SK-N-SH (cell line): ENCODE measurements around the gene SAG. TPM values are rescaled to one million over a fixed set of nuclear protein-coding genes. Genes with fewer than 3 reads are reported as not detected.

Experiments used
- CTCF ChIA-PET: fragments of 300-600, 350-600 bp; formaldehyde crosslinking; extraction: SDS; loops from one replicate; lab custom pipeline; 2021; lab: Yijun Ruan, JAX
- POLR2A ChIA-PET: fragments of 350-600 bp; sonication (Branson Sonifier 250); formaldehyde crosslinking; extraction: SDS; loops from one replicate; lab custom pipeline; 2020; ENCODE audit warnings: antibody characterized with exemption, inconsistent platforms; lab: Yijun Ruan, JAX
- DNase-seq: peaks from one replicate; pipeline ENCODE4 v3.0.0; 2012
- H2AFZ ChIP-seq: fragments of 200-600 bp; sonication (generic); 2 replicates; pipeline ENCODE4 v1.8.1; 2016; ENCODE audit warnings: antibody characterized with exemption, mild to moderate bottlenecking, low read depth
- H3F3A ChIP-seq: fragments of 200-600 bp; sonication (generic); replicated peaks from 2 replicates; pipeline ENCODE3; 2016; ENCODE audit warnings: antibody characterized with exemption, mild to moderate bottlenecking; ENCODE audit not compliant: insufficient read depth
- H3K27ac ChIP-seq, 2 experiments: fragments of 200-500 bp in 1 of 2; fragments of 200-600 bp in 1 of 2; sonication (Bioruptor generic) in 1 of 2; sonication (generic), shearing (Covaris generic) in 1 of 2; 2 replicates each; pipeline versions ENCODE4 v1.5.1 to v1.6.1; 2014 to 2016; ENCODE audit warnings: low read depth in 2 of 2, inconsistent platforms in 1 of 2, low read length in 1 of 2, mild to moderate bottlenecking in 1 of 2, mixed read lengths in 1 of 2
- H3K27me3 ChIP-seq: fragments of 200-600 bp; sonication (generic), shearing (Covaris generic); 2 replicates; pipeline ENCODE4 v1.6.1; 2016; ENCODE audit warnings: mixed run types; ENCODE audit not compliant: insufficient read depth
- H3K36me3 ChIP-seq, 2 experiments: fragments of 200-500 bp in 1 of 2; fragments of 200-600 bp in 1 of 2; sonication (Bioruptor generic) in 1 of 2; sonication (generic) in 1 of 2; replicated peaks in 1 of 2; 2 replicates each; pipeline versions ENCODE3 to v1.5.1; 2014 to 2016; ENCODE audit warnings: low read length in 1 of 2, mild to moderate bottlenecking in 1 of 2; ENCODE audit not compliant: insufficient read depth in 2 of 2, control insufficient read depth in 1 of 2
- H3K4me1 ChIP-seq, 2 experiments: fragments of 200-500 bp in 1 of 2; fragments of 200-600 bp in 1 of 2; sonication (Bioruptor generic) in 1 of 2; sonication (generic), shearing (Covaris generic) in 1 of 2; 2 replicates each; pipeline versions ENCODE4 v1.5.1 to v1.6.1; 2014 to 2016; ENCODE audit warnings: low read depth in 1 of 2, low read length in 1 of 2, mixed run types in 1 of 2; ENCODE audit not compliant: insufficient read depth in 2 of 2, control insufficient read depth in 1 of 2
- H3K4me2 ChIP-seq: fragments of 200-600 bp; sonication (generic), shearing (Covaris generic); 2 replicates; pipeline ENCODE4 v1.6.1; 2017; ENCODE audit warnings: mixed run types
- H3K4me3 ChIP-seq, 2 experiments: fragments of 200-500 bp in 1 of 2; fragments of 200-600 bp in 1 of 2; sonication (Bioruptor generic) in 1 of 2; sonication (generic), shearing (Covaris generic) in 1 of 2; 2 replicates each; pipeline versions ENCODE4 v1.5.1 to v1.8.1; 2014 to 2016; ENCODE audit warnings: low read depth in 2 of 2, inconsistent platforms in 1 of 2, low read length in 1 of 2, mild to moderate bottlenecking in 1 of 2, mixed read lengths in 1 of 2, moderate library complexity in 1 of 2
- H3K79me2 ChIP-seq: fragments of 200-600 bp; sonication (generic); 2 replicates; pipeline ENCODE4 v1.8.1; 2017; ENCODE audit warnings: mild to moderate bottlenecking; ENCODE audit not compliant: insufficient read depth
- H3K9ac ChIP-seq: fragments of 200-600 bp; sonication (generic); 2 replicates; pipeline ENCODE4 v1.6.1; 2017; ENCODE audit warnings: mixed run types
- H3K9me2 ChIP-seq: fragments of 200-600 bp; sonication (generic); 2 replicates; pipeline ENCODE4 v1.6.1; 2017; ENCODE audit warnings: mixed run types
- H3K9me3 ChIP-seq: fragments of 200-600 bp; sonication (generic); 2 replicates; pipeline ENCODE4 v1.6.1; 2017; ENCODE audit warnings: mixed run types, mild to moderate bottlenecking, moderate library complexity
- H4K20me1 ChIP-seq: fragments of 200-600 bp; sonication (generic); 2 replicates; pipeline ENCODE4 v1.6.1; 2017; ENCODE audit warnings: mild to moderate bottlenecking, mixed run types; ENCODE audit not compliant: insufficient read depth
- CHD2 ChIP-seq: fragments of 150-350 bp; IDR thresholded peaks from 2 replicates; pipeline ENCODE4 v1.6.1; 2018; ENCODE audit warnings: low read length; ENCODE audit not compliant: partially characterized antibody
- ELF1 ChIP-seq: IDR thresholded peaks from 2 replicates; pipeline ENCODE4 v1.4.0; 2012
- EP300 ChIP-seq, 2 experiments: IDR thresholded peaks; 2 replicates each; pipeline versions ENCODE4 v1.4.0 to v1.6.1; 2012; ENCODE audit warnings: borderline replicate concordance in 1 of 2, low read depth in 1 of 2, low read length in 1 of 2
- EZH2phosphoT487 ChIP-seq: fragments of 200-600 bp; sonication (generic); IDR thresholded peaks from 2 replicates; pipeline ENCODE4 v1.6.1; 2017; ENCODE audit warnings: low read depth, mixed run types, mild to moderate bottlenecking, antibody characterized with exemption, moderate library complexity, borderline replicate concordance
- FOXM1 ChIP-seq: IDR thresholded peaks from 2 replicates; pipeline ENCODE4 v1.4.0; 2012; ENCODE audit warnings: low read depth, mild to moderate bottlenecking
- GABPA ChIP-seq: IDR thresholded peaks from 2 replicates; pipeline ENCODE4 v1.4.0; 2012; ENCODE audit warnings: low read depth, mild to moderate bottlenecking
- MAX ChIP-seq: IDR thresholded peaks from 2 replicates; pipeline ENCODE4 v1.4.0; 2012; ENCODE audit warnings: low read depth
- MEF2A ChIP-seq: IDR thresholded peaks from 2 replicates; pipeline ENCODE4 v1.4.0; 2012; ENCODE audit warnings: low read depth, borderline replicate concordance
- MXI1 ChIP-seq: IDR thresholded peaks from 2 replicates; pipeline ENCODE4 v1.6.1; 2012; ENCODE audit warnings: mild to moderate bottlenecking, low read depth, low read length, improper control_type of control experiment
- NFIC ChIP-seq: IDR thresholded peaks from 2 replicates; pipeline ENCODE4 v1.4.0; 2012; ENCODE audit warnings: borderline replicate concordance
- NRF1 ChIP-seq: IDR thresholded peaks from 2 replicates; pipeline ENCODE4 v1.6.1; 2012; ENCODE audit warnings: low read depth, mild to moderate bottlenecking, low read length
- RXRA ChIP-seq: IDR thresholded peaks from 2 replicates; pipeline ENCODE4 v1.4.0; 2012; ENCODE audit warnings: low read depth, mild to moderate bottlenecking, borderline replicate concordance
- SMC3 ChIP-seq: IDR thresholded peaks from 2 replicates; pipeline ENCODE4 v1.6.1; 2012; ENCODE audit warnings: low read depth, low read length, improper control_type of control experiment
- TAF1 ChIP-seq: IDR thresholded peaks from 2 replicates; pipeline ENCODE4 v1.6.1; 2012; ENCODE audit warnings: low read depth, mild to moderate bottlenecking, low read length, moderate library complexity, borderline replicate concordance
- TCF12 ChIP-seq: IDR thresholded peaks from 2 replicates; pipeline ENCODE4 v1.4.0; 2012
- TEAD4 ChIP-seq: IDR thresholded peaks from 2 replicates; pipeline ENCODE4 v1.4.0; 2012; ENCODE audit warnings: mild to moderate bottlenecking, borderline replicate concordance; ENCODE audit not compliant: insufficient read depth
- USF1 ChIP-seq: IDR thresholded peaks from 2 replicates; pipeline ENCODE4 v1.4.0; 2012; ENCODE audit warnings: low read depth, borderline replicate concordance
- YY1 ChIP-seq: IDR thresholded peaks from 2 replicates; pipeline ENCODE4 v1.4.0; 2012; ENCODE audit warnings: low read depth, mild to moderate bottlenecking
- WGBS: methylation state at CpG from one replicate; pipeline ENCODE4 v1.1.6; 2017; ENCODE audit warnings: low lambda C conversion rate; 5-methylcytosine and 5-hydroxymethylcytosine counted together
- polyA plus RNA-seq, 3 experiments: library from polyadenylated mRNA; depleted of rRNA; stranded (reverse); fragments of >200 nt; gene quantifications; 2 replicates each; pipeline ENCODE4 v1.2.3, GENCODE V29; 2012
- TF ChIP-seq, protein P1 (sequence below): fragments of 150-350 bp; IDR thresholded peaks from 2 replicates; pipeline ENCODE4 v1.6.1; 2016; ENCODE audit warnings: mild to moderate bottlenecking, low read depth, low read length

The SAG gene
- polyA plus RNA-seq, 1 of the 3 experiments (the other 2 are of a cell fraction), result not detected

GRCh38 chr2:233380995-233381637, 73.5 kb downstream of the SAG start:
- no peak overlapping the region for H3K4me2 ChIP-seq
- no peak for TF ChIP-seq CHD2
- no peak for TF ChIP-seq ELF1
- no peak for TF ChIP-seq EZH2phosphoT487
- TF ChIP-seq FOXM1, result no peak
- no peak for TF ChIP-seq TCF12
- no peak for TF ChIP-seq RXRA
- no peak for TF ChIP-seq TAF1
- no peak for TF ChIP-seq YY1
- TF ChIP-seq EP300 (IDR thresholded peaks at IDR 0.05; ENCODE audit: borderline replicate concordance in 1 of 2, low read depth in 1 of 2, low read length in 1 of 2), result no peak
- TF ChIP-seq GABPA, result no peak
- TF ChIP-seq NFIC, result no peak
- TF ChIP-seq USF1, result no peak
- TF ChIP-seq TEAD4, result no peak
- TF ChIP-seq MXI1, result no peak
- TF ChIP-seq MEF2A, result no peak
- TF ChIP-seq, protein P1, sequence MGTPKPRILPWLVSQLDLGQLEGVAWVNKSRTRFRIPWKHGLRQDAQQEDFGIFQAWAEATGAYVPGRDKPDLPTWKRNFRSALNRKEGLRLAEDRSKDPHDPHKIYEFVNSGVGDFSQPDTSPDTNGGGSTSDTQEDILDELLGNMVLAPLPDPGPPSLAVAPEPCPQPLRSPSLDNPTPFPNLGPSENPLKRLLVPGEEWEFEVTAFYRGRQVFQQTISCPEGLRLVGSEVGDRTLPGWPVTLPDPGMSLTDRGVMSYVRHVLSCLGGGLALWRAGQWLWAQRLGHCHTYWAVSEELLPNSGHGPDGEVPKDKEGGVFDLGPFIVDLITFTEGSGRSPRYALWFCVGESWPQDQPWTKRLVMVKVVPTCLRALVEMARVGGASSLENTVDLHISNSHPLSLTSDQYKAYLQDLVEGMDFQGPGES, result no peak
- TF ChIP-seq MAX, result no peak
- TF ChIP-seq SMC3, result no peak
- TF ChIP-seq NRF1, result no peak
- no peaks in the 10 kb centered on the region for H3F3A ChIP-seq
- no peaks in the 10 kb centered on the region for H3K9me2 ChIP-seq
- ChIA-PET POLR2A (no interaction called here), CTCF (no interaction called here)
- H3K79me2 ChIP-seq, result peaks cover 43% of the 10 kb centered on the region
- H3K4me3 ChIP-seq, result no peak overlapping the region
- H3K9me3 ChIP-seq, result no peaks in the 10 kb centered on the region
- H3K27ac ChIP-seq, result no peak overlapping the region
- WGBS, result 92% methylated on average over 6 of the region's 11 CpGs
- H3K9ac ChIP-seq, result no peak overlapping the region
- peaks cover 0 to 19% of the 10 kb centered on the region in 2 experiments; a peak in 1 of 4 replicates for H3K4me1 ChIP-seq
- H4K20me1 ChIP-seq, result peaks cover 25% of the 10 kb centered on the region; the same call in 1 of the 2 replicates
- no peak for DNase-seq
- no peak overlapping the region for H2AFZ ChIP-seq
- no peaks in the 10 kb centered on the region for H3K27me3 ChIP-seq
- peaks cover 0 to 6% of the 10 kb centered on the region in 2 experiments for H3K36me3 ChIP-seq
